Activated CD4-positive, alpha-beta T cell treated with anti-CD3 and anti-CD28 coated beads, Interleukin-2, Interleukin-6, amounts not matched to agents 100 ng/mL and 50 ng/mL, durations not matched to agents 16 hours and 8 hours (primary cell): ENCODE measurements around the gene TRIM36.

Source experiments
- DNase-seq: peaks from one replicate; pipeline ENCODE4 v3.0.0-alpha.2; 2020

The TRIM36 gene

GRCh38 chr5:115160975-115161475 is 8.7 kb downstream of the TRIM36 start:
- no peak for DNase-seq

- DNase-seq, result no peak
Measured at GRCh38 chr5:115151208-115151805, 18.4 kb downstream of the TRIM36 start.

GRCh38 chr5:115150512-115150911 is 19.2 kb downstream of the TRIM36 start:
- no peak for DNase-seq

- DNase-seq, result no peak
Measured at GRCh38 chr5:115147052-115147451, 22.7 kb downstream of the TRIM36 start.

GRCh38 chr5:115136294-115136693 is 33.4 kb downstream of the TRIM36 start:
- DNase-seq, result no peak

- no peak for DNase-seq
Measured at GRCh38 chr5:115132465-115132864, 37.2 kb downstream of the TRIM36 start.

GRCh38 chr5:115126303-115126702 is 43.4 kb downstream of the TRIM36 start:
- DNase-seq, result no peak

GRCh38 chr5:115124741-115125140 is 45.0 kb downstream of the TRIM36 start:
- DNase-seq, result no peak

- no peak for DNase-seq
Measured at GRCh38 chr5:115116001-115116400, 53.7 kb downstream of the TRIM36 start.

- DNase-seq, result no peak
Measured at GRCh38 chr5:115109840-115110239, 59.9 kb downstream of the TRIM36 start.

- DNase-seq, result no peak
Measured at GRCh38 chr5:115109356-115109755, 60.4 kb downstream of the TRIM36 start.

GRCh38 chr5:115100319-115100955 is 69.3 kb downstream of the TRIM36 start:
- no peak for DNase-seq

- peak; percentile 64 for DNase-seq
Measured at GRCh38 chr5:115098041-115098702, 71.5 kb downstream of the TRIM36 start.

- no peak for DNase-seq
Measured at GRCh38 chr5:115097236-115097635, 72.5 kb downstream of the TRIM36 start.

GRCh38 chr5:115096034-115096769 is 73.5 kb downstream of the TRIM36 start:
- no peak for DNase-seq

GRCh38 chr5:115087951-115088350 is 81.8 kb downstream of the TRIM36 start:
- DNase-seq, result no peak

GRCh38 chr5:115086473-115086872 is 83.2 kb downstream of the TRIM36 start:
- DNase-seq, result no peak

GRCh38 chr5:115084246-115084793 is 85.4 kb downstream of the TRIM36 start:
- DNase-seq, result no peak

- no peak for DNase-seq
Measured at GRCh38 chr5:115079924-115080623, 89.6 kb downstream of the TRIM36 start.
